GM18519 (cell line): Measurements from ENCODE around the gene ZMYND11.
"Not testable (repeated sequence)": the region's sequence is repeated elsewhere in the genome, so short reads cannot be mapped to it uniquely, and the experiment has no call there.

Experiments
- ATAC-seq: cut with Tn5 transposase; IDR thresholded peaks from one replicate; pipeline ENCODE4 v1.9.1; 2021; ENCODE audit warnings: mild to moderate bottlenecking, moderate library complexity; ENCODE audit not compliant: unreplicated experiment, low FRiP score

The ZMYND11 gene

DNA sequence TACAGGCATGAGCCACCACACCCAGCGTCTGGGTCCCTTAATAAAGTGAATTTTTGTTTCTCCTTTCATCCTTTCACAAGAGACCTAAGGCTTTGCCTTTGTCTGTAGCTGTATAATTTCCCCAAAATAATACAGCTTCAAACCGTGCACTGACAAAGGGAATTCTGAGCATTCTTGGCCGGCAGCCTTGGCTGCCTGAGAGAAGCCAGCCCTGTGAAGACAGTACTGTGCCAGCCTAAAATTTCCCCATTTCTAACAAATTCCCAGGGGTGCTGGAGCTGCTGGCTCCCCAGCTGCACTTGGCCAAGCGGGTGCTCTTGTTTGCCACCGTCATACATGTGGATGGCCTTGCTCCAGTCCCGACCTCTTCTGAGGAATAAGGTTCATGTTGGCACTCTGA is 106.2 kb downstream of the ZMYND11 start:
- ATAC-seq: no peak

DNA sequence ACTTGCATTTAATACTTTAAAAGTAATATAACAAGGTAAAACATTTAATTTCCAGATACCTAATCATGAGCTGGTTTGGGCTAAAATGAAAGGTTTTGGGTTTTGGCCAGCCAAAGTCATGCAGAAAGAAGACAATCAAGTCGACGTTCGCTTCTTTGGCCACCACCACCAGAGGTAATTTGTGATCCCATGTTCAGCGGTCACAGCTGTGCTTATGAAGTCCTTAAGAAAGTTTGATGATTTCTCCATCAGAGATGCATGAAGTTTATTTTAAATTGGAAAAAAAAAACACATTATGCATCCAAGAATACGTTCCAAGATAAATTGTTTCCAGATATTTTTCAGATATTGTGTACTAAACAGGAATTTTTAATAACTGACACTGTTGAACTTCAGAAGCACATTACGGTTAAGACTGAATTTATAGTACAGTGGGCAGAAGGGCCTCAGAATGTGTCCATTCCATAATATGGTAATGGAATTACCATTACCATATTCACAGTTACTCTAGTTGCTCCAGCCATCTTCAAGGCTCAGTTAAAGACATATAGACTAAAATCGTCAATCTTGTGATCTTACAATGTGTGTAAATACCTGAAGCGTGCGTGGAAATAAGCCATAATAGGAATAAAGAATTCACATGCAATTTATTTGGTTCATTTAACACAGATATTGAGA is 106.8 kb downstream of the ZMYND11 start:
- ATAC-seq: no peak

DNA sequence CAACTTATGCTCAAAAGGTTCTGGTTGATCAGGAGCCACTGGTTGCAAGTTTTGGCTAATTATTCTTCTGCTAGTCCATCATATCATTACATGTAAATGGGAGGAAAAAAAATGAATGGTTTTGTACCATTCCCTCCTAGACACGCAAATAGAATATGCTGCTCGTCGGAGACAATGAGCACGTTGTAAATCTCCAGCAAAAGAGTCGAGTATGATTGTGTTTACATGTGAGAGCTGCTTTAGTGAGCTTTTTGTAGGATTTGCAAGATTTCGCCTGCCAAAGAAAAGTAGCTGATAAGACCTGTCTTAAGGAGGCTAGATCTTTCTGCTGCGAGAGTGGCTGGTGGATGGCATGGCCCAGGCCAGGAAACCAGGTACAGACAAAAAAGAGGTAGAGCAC is 109.0 kb downstream of the ZMYND11 start:
- no peak for ATAC-seq

DNA sequence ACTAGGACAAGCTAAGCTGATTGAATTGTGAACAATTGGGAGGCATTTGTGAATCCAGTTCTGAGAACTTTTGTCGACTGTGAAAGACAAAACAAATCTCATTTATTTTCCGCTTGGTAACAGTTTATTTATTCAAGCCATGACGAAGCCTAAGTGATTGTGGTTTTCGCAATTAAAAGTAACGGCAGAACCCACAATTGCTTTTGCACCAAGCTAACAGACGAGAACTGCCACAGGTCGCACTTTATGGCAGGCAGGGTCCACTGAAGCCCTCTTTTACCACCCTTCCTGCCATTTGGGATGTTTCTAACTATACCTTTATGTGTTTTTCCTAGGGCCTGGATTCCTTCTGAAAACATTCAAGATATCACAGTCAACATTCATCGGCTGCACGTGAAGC is 111.2 kb downstream of the ZMYND11 start:
- ATAC-seq: no peak

DNA sequence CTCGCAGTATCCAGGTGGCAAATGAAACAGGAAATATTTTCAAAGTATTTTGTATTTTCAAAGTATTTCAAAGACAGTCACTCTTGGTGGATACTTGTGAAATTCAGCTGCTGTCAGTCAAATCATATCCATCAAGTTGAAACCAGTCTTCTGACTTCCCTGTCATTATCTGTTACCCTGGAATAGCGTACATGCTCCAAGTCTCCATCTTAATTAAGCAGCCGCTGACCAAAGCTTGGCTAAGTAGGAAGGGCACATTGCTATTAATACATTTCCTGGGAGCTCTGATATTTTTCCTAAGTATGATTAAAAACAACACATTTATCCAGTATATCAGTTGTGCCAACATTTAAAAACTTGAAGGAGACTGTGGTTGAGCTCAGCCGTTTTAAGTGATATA is 112.2 kb downstream of the ZMYND11 start:
- no peak for ATAC-seq

DNA sequence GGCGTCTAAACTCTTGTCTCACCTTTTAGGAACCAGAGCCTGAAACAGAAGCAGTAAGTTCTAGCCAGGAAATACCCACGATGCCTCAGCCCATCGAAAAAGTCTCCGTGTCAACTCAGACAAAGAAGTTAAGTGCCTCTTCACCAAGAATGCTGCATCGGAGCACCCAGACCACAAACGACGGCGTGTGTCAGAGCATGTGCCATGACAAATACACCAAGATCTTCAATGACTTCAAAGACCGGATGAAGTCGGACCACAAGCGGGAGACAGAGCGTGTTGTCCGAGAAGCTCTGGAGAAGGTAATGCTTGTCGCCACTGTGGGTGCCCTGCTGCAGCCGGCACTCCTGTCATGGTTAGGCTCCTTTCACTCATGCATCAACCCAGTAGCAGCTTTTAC is 113.1 kb downstream of the ZMYND11 start:
- ATAC-seq: no peak

DNA sequence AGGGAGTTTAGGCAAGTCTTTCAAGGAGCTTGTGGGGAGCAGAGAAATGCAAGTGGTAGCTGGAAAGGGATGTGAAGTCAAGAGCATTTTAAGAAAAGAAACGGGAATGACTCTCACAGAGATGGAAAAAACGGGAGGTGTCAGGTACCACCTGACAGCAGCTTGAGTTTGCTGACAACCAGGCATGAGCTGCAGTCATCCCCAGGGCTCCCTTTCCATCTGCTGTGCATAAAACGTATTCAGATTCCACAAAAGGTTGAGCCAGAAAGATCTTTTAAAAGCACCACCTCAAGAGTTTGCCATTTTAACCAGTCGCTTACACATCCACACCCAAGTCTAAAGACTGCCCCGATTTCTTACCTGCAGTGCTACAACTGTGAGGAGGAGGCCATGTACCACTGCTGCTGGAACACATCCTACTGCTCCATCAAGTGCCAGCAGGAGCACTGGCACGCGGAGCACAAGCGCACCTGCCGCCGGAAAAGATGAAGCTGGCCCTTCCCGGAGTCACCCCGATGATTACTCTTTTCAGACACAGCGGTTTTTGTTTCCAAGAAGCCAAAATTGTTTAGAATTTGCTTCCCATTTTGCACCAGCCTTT is 116.8 kb downstream of the ZMYND11 start:
- ATAC-seq: no peak

DNA sequence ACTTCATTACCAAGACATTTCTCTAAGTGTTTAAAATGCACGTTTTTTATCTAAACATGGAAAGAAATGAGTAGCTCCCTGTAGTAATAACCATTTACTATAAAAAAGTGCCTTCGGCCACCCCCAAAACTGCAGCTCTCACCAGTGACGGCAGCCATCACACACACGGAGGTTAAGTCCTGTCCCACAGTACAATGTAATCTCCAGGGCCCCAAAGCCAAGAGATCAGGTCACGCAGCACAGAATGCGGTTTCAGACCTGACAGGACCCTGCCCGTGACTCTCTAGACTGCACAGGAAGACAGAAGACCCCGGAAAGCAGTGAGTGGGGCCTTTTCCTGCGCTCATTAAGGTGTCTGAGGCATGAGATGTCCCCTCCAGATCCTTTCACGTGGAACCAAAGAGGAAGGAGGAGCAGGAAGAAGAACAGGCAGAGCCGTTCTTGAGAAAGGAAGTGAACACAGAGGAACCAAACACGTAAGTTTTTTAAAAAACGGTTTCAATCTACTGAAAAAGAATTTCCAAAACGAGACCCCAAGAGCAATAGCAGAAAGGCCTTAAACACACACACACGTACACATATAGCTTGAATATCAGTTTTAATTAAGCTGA is 125.7 kb downstream of the ZMYND11 start:
- ATAC-seq: no peak

DNA sequence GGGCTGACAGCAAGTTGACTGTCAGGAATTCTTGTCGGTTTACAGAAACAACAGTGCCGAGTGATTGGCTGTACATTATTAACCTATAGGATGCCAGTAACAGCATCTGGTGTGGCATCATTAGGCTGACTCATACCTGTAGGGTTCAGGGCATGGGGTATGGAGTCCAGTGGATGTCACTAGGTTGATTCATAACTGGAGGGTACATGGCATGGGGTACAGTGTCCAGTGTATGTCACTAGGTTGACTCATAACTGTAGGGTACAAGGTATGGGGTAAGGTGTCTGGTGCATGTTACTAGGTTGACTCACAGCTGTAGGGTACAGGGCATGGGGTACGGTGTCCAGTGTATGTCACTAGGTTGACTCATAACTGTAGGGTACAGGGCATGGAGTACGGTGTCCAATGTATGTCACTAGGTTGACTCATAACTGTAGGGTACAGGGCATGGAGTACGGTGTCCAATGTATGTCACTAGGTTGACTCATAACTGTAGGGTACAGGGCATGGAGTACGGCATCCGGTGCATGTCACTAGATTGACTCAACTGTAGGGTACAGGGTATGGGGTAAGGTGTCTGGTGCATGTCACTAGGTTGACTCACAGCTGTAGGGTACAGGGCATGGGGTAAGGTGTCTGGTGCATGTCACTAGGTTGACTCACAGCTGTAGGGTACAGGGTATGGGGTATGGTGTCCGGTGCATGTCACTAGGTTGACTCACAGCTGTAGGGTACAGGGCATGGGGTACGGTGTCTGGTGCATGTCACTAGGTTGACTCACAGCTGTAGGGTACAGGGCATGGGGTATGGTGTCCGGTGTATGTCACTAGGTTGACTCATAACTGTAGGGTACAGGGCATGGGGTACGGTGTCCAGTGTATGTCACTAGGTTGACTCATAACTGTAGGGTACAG is 129.2 kb downstream of the ZMYND11 start:
- ATAC-seq: not testable (repeated sequence)

DNA sequence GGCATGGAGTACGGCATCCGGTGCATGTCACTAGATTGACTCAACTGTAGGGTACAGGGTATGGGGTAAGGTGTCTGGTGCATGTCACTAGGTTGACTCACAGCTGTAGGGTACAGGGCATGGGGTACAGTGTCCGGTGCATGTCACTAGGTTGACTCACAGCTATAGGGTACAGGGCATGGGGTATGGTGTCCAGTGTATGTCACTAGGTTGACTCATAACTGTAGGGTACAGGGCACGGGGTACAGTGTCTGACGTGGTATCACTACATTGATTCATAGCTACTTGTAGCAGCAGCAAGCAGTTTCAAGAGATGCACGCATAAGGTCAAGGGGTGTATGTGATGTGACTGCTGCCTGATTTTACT is 129.8 kb downstream of the ZMYND11 start:
- ATAC-seq: not testable (repeated sequence)

DNA sequence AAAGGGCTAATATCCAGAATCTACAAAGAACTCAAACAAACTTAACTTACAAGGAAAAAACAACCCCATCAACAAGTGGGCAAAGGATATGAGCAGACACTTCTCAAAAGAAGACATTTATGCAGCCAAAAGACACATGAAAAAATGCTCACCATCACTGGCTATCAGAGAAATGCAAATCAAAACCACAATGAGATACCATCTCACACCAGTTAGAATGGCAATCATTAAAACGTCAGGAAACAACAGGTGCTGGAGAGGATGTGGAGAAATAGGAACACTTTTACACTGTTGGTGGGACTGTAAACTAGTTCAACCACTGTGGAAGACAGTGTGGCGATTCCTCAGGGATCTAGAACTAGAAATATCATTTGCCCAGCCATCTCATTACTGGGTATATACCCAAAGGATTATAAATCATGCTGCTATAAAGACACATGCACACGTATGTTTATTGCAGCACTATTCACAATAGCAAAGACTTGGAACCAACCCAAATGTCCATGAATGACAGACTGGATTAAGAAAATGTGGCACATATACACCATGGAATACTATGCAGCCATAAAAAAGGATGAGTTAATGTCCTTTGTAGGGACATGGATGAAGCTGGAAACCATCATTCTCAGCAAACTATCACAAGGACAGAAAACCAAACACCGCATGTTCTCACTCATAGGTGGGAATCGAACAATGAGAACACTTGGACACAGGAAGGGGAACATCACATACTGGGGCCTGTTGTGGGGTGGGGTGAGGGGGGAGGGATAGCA is 130.7 kb downstream of the ZMYND11 start:
- not testable (repeated sequence) for ATAC-seq

DNA sequence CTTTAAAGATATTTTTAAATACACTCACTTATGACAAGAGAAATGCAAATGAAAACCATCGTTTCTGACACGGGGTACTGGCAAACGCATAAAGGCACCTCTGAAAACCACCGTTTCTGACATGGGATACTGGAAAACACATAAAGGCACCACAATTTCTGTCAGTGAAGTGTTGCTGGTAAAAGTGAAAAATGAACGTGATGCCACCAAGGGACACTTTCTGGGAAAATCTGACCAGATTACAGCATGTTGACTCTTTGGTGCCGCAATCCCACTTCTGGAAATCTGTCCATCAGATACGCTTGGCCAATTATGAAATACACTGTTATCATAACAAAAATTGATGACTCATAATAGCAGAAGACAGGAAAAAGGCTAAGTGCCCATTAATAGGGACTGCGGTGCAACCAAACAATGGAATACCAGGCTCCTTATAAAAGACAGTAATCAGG is 131.7 kb downstream of the ZMYND11 start:
- ATAC-seq: no peak

DNA sequence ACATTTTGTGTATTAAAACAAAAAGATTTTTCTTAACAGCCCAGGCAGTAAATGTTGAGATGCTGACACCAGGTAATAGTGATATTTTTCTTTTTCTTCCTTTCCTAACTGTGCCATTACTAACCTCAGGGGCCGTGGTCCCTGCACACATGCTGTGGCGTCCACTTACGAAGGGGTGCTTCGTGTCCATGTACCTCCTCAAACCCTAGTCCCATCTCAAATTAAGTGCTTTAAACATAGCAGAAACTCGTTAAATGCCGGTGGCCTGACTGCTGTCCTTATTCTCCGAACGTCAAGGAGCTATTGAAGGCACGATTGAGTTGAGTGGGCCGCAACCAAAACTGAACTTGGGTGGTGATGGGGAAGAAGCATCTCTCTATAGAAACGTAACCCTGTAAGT is 132.4 kb downstream of the ZMYND11 start:
- ATAC-seq: no peak

DNA sequence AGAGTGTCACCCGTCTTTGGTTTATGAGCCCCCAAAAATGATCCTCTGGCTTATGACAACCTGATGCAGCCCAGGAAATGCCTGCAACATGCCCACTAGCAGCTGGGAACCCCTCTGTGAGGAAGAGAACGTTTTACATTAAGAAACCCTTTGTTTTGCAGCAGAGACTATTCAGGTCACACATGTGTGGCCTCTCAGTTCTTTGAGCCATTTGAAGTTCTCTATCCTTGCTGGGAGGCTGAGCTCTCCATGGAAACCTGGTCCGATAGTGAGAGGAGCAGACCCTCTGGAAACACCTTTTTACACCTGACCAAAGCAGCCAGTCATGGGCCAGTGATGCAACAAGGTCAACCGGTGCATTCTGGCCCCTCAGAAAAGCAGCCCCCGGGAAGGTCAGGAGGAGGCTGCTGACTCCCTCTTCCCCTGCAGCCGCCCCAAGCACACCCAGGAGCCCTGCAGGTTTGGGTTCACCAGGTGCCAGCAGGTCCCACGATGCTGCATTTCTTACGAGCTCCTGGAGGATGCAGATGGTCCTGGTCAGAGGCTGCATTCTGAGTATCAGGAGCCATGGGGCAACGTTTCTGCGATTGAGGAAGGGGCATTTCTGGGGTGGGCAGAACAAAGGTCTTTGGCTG is 134.3 kb downstream of the ZMYND11 start:
- no peak for ATAC-seq

DNA sequence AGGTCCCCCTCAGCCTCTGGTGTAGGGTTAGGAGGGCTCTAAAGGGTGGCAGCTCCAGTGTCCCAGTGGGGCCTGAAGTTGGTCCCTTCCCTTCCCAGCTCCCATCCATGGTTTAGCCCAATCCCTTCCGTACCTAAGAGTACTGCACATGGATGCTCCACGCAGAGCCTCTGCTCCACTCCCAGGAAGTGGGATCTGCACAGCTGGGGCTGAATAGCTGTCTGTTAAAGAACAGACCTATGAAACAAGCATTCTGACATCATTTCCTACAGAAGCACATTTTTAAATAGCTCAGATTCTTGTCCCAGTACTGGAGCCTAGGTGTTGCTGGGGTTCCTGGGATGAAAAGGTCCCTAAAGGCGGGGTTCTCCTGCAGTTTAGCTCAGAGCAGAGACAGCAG is 135.9 kb downstream of the ZMYND11 start:
- ATAC-seq: no peak

DNA sequence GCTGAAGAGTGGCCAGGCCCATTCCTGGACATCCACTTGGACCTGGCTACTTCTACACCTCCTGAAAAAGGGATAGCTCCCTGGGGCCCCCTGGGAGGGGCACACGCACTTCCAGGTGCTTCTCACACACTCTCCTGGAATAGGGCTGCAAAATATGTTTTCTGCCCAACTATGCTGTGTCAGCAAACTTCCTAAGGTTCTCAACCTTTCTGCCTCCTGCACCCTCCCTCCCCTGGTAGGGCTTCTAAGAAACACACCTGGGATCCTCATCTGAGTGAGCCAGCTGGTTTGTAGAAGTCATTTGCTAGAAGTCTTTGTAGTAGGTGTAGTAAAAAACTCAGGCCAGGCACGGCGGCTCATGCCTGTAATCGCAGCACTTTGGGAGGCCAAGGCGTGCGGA is 136.5 kb downstream of the ZMYND11 start:
- ATAC-seq: no peak

DNA sequence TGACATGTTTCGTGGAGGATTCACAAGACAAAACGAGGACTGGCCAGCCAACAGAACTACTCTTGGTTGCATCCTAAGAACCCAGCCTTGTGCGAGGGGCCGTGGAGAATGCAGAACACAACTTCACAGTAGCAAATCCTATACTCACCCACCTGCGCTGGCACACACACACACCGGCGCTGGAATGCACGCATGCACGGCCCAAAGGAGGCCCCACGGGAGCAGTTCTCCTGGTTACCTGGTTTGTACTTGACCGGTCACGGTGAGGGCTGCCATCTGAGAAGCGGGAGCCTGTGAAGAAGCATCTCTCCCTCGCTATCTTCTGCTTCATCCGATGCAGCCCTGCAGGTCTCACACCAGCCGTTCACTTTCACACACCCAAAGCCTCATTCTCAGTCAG is 137.8 kb downstream of the ZMYND11 start:
- ATAC-seq: no peak

DNA sequence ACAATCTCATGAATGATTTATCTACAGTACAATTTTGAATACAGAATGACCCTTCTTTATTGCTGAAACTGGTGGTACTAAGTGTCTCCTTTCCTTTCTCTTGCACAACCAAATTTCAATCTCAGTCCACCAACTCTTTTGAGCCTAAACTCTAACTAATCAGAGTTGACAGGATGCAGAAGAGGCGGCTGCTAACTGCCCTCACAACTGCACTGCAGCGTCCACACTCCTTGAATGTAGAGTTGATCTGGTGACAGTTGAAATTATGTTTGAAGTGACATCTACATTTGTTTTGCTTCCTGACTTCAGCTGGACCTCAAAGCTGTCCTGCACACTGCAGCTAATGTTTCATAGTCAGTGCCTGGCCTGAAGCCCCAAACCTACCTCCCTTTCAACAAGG is 139.6 kb downstream of the ZMYND11 start:
- ATAC-seq: no peak

DNA sequence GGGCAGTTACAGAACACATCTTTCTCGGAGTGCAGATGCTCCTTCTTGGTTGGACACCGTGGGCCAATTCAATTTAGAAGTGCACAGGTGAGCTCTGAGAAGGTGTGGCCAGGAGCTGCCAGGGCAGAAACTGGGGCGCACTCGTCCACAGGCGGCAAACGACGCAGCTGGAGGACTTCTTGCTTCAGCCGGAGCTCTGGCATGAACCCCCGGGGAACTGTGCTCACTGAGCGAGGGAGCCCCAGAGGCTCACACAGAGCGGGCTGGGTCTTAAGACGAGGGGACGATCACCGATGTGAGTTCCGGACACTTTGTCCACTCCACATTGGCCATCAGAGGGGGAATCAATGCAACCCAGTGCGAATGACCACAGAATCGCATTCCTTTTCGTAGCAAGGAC is 140.4 kb downstream of the ZMYND11 start:
- ATAC-seq: no peak

DNA sequence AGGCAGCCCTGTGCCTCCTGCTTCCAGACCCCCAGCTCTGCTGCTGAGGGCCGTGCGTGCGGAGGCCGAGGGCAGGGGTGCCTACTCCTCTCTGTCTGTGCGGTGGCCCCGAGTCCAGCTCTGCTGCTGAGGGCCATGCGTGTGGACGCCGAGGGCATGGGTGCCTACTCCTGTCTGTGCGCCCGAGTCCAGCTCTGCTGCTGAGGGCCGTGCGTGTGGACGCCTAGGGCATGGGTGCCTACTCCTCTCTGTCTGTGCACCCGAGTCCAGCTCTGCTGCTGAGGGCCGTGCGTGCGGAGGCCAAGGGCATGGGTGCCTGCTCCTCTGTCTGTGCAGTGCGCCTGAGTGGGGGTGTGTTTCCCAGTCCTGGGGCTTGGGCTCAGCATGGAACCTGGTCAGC is 142.7 kb downstream of the ZMYND11 start:
- ATAC-seq: no peak
